Measurements from ENCODE around the gene FAM124A. TPM values are rescaled to one million over a fixed set of nuclear protein-coding genes. Genes with fewer than 3 reads are reported as not detected.

FAM124A gene
- total RNA-seq, 2 experiments from 2014 or later, result 0.08 to 0.10 TPM

DNA sequence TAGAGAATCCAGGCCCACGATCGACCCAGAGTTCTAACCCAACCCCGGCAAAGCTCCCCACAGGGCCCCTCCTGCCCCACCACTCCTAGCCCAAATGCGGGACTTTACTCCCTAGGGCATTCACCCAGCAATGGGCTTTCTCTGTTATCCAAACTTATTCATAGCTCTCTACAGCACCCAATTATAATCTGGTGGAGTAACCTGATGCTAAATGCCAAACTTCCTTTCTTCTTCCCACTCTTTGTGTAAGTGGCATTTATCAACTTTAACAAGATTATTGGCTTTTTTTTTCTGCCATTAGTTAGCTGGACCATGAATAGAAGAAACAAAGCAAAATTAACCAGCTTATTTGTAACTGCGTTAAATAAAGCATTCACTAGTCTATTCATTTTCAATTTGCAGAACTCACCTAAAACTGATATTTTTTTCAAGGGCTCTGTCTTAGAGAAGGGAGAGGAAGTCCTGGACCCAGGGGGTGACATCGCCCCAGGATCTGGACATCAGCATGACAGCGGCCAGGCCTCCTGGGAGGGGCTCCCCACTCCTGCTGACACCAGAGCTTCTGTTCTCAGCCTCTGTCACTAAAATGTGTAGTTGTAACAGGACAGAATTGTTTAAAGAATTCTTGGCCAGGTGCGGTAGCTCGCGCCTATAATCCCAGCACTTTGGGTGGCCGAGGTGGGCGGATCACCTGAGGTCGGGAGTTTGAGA is 1.5 kb downstream of the FAM124A start:
- Mint-ChIP-seq H3K36me3 (ENCODE audit: low read depth) (no peaks in the 10 kb centered on the region), H3K9me3 (no peaks in the 10 kb centered on the region), H3K4me1 (peaks cover 5% of the 10 kb centered on the region), H3K4me3 (no peak overlapping the region), H3K27ac (no peak overlapping the region), H3K27me3 (peaks cover 68% of the 10 kb centered on the region)
- CTCF ChIA-PET, result interaction anchor here (0.8 to 2.5 kb wide), 4 partner anchors 8 to 575 kb away, joined by 3 to 15 read pairs (median 4); no protein-coding TSS in a partner anchor
- DNase-seq, result no peak
- POLR2A ChIA-PET, result no interaction called here

DNA sequence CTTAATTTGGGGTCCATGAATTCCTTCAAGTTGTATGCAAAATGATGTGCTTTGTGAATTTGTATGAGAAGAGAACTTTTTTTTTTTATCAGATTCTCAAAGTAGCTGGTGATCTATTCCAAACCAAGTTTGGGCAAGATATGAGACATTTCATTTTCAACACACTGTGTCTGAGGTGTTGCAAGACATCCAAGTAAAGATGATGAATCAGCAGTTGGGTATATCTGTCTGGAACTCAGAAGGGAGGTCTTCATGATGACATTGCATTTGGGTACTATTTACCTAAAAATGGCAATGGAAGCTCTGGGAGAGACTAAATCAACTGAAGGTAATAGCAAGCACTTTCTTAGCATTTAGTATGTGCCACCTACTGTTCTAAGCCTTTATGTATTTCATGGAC is 2.8 kb downstream of the FAM124A start:
- H3K27me3 Mint-ChIP-seq, result peaks cover 71% of the 10 kb centered on the region
- ChIA-PET CTCF (interaction anchor here (1.1 to 2.5 kb wide), 3 partner anchors 61 to 572 kb away, joined by 3 to 15 read pairs (median 5); no protein-coding TSS in a partner anchor), POLR2A (no interaction called here)
- H3K4me3 Mint-ChIP-seq, result no peak overlapping the region
- no peak for DNase-seq
- no peaks in the 10 kb centered on the region for H3K36me3 Mint-ChIP-seq (ENCODE audit: low read depth)
- no peak overlapping the region for H3K27ac Mint-ChIP-seq
- H3K9me3 Mint-ChIP-seq, result no peaks in the 10 kb centered on the region
- H3K4me1 Mint-ChIP-seq, result peaks cover 5% of the 10 kb centered on the region

DNA sequence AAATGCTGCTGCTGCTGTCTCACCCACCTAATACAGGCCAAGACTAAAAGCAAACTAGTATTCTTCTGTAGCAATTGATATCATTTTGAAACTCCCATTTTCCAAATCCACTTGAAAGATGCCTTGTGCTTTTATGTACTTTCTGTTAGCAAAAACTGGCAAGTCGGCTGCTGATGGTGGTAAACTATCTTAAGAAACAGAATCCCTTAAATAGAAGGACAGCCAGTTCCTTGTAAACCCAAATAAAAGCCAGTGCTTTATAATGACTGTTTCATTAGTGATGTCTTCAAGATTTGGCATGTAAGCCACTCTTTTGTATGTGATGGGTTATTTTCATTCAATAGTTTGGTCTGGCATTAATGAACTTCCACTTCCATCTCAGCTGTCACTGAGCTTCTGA is 5.2 kb downstream of the FAM124A start:
- Mint-ChIP-seq H3K27me3 (peaks cover 69% of the 10 kb centered on the region), H3K27ac (no peak overlapping the region), H3K4me3 (no peak overlapping the region), H3K4me1 (peaks cover 3% of the 10 kb centered on the region), H3K9me3 (no peaks in the 10 kb centered on the region), H3K36me3 (ENCODE audit: low read depth) (no peaks in the 10 kb centered on the region)
- CTCF ChIA-PET, result interaction anchor here (2.1 kb wide), 1 partner anchor 59 kb away, joined by 8 read pairs; no protein-coding TSS in a partner anchor
- POLR2A ChIA-PET, result no interaction called here
- no peak for DNase-seq

DNA sequence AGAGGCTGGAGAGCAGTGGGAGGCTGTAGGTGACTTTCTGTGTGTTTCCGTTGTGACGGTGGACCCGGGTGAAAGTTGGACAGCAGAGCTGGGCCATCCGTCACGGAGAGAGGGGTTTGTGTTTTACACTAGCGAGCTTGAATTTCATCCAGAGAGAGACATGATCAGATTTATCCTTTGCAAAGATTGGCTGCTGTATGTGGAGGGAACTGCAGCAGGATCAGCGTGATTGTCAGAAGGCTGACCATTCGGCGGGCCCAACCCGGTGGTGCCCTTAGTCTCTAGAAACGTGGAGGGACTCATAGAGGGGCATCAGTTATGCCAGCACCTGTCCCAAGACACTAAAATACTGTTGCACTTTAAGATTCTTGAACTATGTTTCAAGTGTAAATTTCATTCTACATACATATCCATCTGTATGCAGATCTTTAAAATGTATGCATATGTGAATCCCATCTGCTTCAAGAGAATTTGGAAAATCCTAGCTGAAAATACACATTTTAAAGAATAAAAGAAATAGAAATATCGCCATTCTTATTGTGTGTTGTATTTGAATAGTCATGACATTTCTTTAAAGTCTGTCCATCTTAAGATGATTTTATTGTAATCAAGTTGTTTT is 7.0 kb downstream of the FAM124A start:
- DNase-seq, result no peak
- CTCF ChIA-PET, result interaction anchor here (2.1 kb wide), 1 partner anchor 57 kb away, joined by 8 read pairs; no protein-coding TSS in a partner anchor
- Mint-ChIP-seq H3K4me1 (peaks cover 2% of the 10 kb centered on the region), H3K36me3 (ENCODE audit: low read depth) (no peaks in the 10 kb centered on the region), H3K27ac (no peak overlapping the region), H3K9me3 (no peaks in the 10 kb centered on the region), H3K27me3 (peaks cover 63% of the 10 kb centered on the region), H3K4me3 (no peak overlapping the region)
- POLR2A ChIA-PET, result no interaction called here

DNA sequence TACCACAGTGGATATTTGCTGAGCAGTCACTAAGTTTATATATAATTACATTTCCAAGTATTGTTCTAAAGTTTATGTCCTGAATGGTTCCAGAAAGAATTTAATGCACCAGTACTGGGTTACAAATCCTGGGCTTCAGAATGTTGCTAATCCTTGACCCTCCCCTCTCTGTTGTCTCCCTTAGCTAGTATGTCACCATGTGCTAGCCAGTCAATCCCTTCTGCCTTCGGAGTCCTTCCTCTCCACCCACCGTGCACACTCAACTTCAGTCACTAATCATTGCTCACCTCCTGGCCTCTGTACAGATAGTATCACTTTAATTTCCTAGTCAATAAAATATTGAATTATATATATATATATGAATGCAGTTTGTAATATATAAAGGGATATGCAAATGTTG is 7.5 kb downstream of the FAM124A start:
- CTCF ChIA-PET, result interaction anchor here (0.5 kb wide), 1 partner anchor 80 kb away, joined by 3 read pairs; no protein-coding TSS in a partner anchor
- no peak overlapping the region for H3K27ac Mint-ChIP-seq
- no peak overlapping the region for H3K4me3 Mint-ChIP-seq
- POLR2A ChIA-PET, result no interaction called here
- H3K36me3 Mint-ChIP-seq (ENCODE audit: low read depth), result no peaks in the 10 kb centered on the region
- peaks cover 2% of the 10 kb centered on the region for H3K4me1 Mint-ChIP-seq
- H3K9me3 Mint-ChIP-seq, result no peaks in the 10 kb centered on the region
- DNase-seq, result no peak
- H3K27me3 Mint-ChIP-seq, result peaks cover 64% of the 10 kb centered on the region

DNA sequence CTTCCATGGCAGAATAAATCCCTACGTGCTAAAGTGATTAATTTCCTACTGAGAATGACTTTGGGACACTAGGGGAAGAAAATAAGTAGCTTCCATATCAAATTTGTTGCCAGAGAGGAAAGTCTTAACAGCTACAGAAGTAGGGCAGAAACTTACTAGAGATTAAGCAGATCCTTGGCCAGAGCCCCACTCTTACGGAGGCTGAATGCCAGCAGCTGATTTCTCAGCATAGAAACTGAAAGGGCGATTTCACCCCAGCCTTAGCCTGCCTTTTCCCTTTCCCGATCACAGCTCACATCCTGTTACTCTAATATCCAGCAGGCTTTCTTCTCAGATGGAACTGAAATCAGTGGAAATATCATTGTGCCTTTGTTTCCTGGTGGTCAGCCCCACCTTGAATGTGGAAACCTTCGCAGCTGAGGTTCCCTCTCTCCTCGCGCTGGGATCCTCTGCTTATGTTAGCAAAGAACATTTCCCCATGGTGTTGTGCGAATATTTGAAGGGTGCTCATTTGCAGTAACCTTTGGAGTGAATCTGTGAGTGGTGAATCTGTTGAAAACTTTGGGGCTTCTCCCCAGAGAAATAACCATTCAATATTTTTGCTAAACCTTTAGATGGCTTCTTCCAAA is 8.4 kb downstream of the FAM124A start:
- no peak for DNase-seq
- Mint-ChIP-seq H3K27ac (no peak overlapping the region), H3K27me3 (peaks cover 58% of the 10 kb centered on the region), H3K9me3 (no peaks in the 10 kb centered on the region), H3K4me1 (peaks cover 2% of the 10 kb centered on the region), H3K4me3 (no peak overlapping the region), H3K36me3 (ENCODE audit: low read depth) (no peaks in the 10 kb centered on the region)
- POLR2A ChIA-PET, result no interaction called here
- CTCF ChIA-PET, result interaction anchor here (0.5 kb wide), 1 partner anchor 81 kb away, joined by 3 read pairs; no protein-coding TSS in a partner anchor

DNA sequence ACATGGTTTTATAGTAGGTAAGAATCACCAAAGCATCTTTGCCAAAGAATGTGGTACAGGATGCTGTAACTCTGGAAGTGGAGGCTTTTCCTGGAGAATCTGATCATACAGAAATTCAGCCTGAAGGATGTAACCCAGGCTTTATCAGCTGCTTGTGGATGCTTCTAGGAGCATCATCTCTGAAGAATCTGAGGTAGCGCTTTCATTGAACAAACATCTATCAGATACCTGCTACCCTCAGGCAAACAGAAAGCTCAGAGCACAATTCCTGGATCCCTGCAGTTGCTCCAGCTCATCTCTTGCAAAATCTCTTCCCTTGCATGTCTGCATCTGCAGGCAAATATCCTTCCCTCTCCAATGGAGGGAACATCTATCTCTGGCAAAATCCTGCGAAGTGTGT is 9.3 kb downstream of the FAM124A start:
- Mint-ChIP-seq H3K27ac (no peak overlapping the region), H3K9me3 (no peaks in the 10 kb centered on the region), H3K36me3 (ENCODE audit: low read depth) (no peaks in the 10 kb centered on the region), H3K27me3 (peaks cover 61% of the 10 kb centered on the region), H3K4me1 (peaks cover 2% of the 10 kb centered on the region), H3K4me3 (no peak overlapping the region)
- ChIA-PET CTCF (interaction anchor here (1.1 to 1.2 kb wide), 2 partner anchors 8 to 55 kb away, joined by 3 to 4 read pairs; no protein-coding TSS in a partner anchor), POLR2A (no interaction called here)
- no peak for DNase-seq

DNA sequence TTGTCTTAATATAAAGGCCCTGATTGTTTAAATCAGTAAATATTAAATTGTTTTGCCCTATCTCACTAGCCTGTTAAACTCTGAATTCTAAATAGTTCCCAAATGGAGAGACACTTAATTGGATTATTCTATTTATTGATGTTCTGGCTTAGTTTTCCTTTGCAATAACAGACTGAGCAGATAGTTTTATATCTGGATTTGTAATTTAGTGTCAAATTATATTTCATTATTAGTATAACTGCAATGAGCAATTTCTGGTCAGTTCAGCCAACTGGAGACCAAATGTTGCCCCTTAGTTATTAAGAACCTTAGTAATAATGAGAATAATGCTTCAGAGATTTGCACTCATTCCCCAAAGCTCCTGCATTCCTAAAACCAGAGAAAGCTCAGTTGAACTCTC is 10.1 kb downstream of the FAM124A start:
- Mint-ChIP-seq H3K27ac (no peak overlapping the region), H3K4me3 (no peak overlapping the region), H3K36me3 (ENCODE audit: low read depth) (no peaks in the 10 kb centered on the region), H3K4me1 (peaks cover 2% of the 10 kb centered on the region), H3K9me3 (no peaks in the 10 kb centered on the region), H3K27me3 (peaks cover 58% of the 10 kb centered on the region)
- CTCF ChIA-PET, result interaction anchor here (0.7 to 1.2 kb wide), 3 partner anchors 8 to 54 kb away, joined by 3 to 4 read pairs (median 3); no protein-coding TSS in a partner anchor
- no peak for DNase-seq
- POLR2A ChIA-PET, result no interaction called here

DNA sequence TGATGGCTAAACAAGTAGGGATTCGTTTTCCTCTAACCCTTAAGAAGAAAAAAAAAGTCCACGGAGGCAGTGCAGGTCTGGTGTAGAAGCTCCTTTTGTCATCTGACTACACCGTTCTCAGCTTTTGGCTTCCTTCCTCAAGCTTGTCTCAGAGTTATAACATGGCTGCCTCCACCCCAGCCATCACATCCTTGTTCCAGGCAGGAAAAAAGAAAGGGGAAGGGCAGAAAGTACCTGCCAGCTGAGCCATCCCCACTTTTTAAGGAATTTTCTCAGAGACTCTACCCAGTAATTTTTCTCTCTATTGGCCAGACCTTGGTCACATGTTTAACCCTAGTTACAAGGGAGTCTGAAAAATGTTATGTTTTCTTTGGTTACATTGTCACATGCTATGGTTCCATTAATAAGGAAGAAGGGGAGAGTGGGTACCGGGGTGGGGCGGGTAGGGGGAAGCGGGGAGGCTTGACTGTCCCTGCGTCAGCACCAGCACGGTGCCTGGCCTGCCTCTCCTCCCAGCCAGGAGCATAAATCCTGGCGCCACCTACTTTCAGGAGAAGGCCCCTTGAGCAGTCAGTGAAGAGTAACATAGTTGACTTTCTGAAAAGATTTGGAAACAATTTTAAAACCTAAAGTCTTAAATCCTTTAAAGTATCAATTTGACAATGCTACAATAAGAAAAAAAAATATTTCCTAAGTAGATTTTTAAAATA is 11.1 kb downstream of the FAM124A start:
- H3K36me3 Mint-ChIP-seq (ENCODE audit: low read depth), result no peaks in the 10 kb centered on the region
- peaks cover 2% of the 10 kb centered on the region for H3K4me1 Mint-ChIP-seq
- ChIA-PET POLR2A (no interaction called here), CTCF (interaction anchor here (0.7 kb wide), 1 partner anchor 53 kb away, joined by 3 read pairs; no protein-coding TSS in a partner anchor)
- DNase-seq, result no peak
- H3K9me3 Mint-ChIP-seq, result no peaks in the 10 kb centered on the region
- peaks cover 52% of the 10 kb centered on the region for H3K27me3 Mint-ChIP-seq
- no peak overlapping the region for H3K4me3 Mint-ChIP-seq
- no peak overlapping the region for H3K27ac Mint-ChIP-seq

DNA sequence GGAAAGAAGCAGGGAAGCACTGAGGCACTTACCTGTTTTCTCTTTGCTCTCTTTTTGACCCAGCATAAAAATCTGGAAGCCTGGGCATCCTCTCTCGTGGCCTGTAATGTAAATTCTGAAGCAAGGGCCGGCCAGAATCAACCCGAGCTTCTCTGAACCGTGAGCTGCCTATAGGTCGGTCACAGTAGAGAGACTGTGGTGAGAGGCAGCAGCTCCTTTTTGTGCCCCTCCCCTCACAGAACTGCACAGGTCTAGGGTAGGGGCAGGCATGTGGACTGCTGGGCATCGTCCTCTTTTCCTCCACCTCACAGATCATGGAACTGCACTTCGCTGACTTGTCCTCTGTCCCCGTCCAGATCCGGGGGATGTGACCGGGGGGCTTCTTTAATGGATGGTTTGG is 12.5 kb downstream of the FAM124A start:
- no peak for DNase-seq
- H3K36me3 Mint-ChIP-seq (ENCODE audit: low read depth), result no peaks in the 10 kb centered on the region
- H3K4me3 Mint-ChIP-seq, result no peak overlapping the region
- CTCF ChIA-PET, result interaction anchor here (1.4 kb wide), 1 partner anchor 52 kb away, joined by 4 read pairs; no protein-coding TSS in a partner anchor
- peaks cover 45% of the 10 kb centered on the region for H3K27me3 Mint-ChIP-seq
- H3K27ac Mint-ChIP-seq, result no peak overlapping the region
- H3K4me1 Mint-ChIP-seq, result peaks cover 3% of the 10 kb centered on the region
- H3K9me3 Mint-ChIP-seq, result no peaks in the 10 kb centered on the region
- POLR2A ChIA-PET, result no interaction called here

DNA sequence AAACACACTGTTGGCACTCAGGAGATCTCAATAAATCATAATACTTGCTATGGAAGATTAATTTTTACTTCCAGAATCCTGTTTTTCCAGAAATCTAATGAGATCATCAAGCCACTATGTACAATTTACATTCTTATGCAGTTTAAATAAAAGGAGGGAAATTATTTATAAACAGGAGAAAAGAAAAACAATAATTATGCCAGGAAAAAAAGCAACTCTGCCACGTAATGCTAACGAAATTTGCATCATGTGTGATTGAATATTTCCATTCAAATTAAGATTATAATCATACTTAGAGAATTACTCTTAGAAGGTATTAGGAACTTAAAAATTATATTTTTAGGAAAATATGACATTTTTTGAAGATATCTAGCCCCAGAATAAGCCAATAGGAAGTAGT is 13.0 kb downstream of the FAM124A start:
- peaks cover 3% of the 10 kb centered on the region for H3K4me1 Mint-ChIP-seq
- peaks cover 41% of the 10 kb centered on the region for H3K27me3 Mint-ChIP-seq
- POLR2A ChIA-PET, result no interaction called here
- CTCF ChIA-PET, result interaction anchor here (1.4 kb wide), 1 partner anchor 51 kb away, joined by 4 read pairs; no protein-coding TSS in a partner anchor
- no peaks in the 10 kb centered on the region for H3K9me3 Mint-ChIP-seq
- H3K27ac Mint-ChIP-seq, result no peak overlapping the region
- H3K4me3 Mint-ChIP-seq, result no peak overlapping the region
- H3K36me3 Mint-ChIP-seq (ENCODE audit: low read depth), result no peaks in the 10 kb centered on the region
- DNase-seq, result no peak

DNA sequence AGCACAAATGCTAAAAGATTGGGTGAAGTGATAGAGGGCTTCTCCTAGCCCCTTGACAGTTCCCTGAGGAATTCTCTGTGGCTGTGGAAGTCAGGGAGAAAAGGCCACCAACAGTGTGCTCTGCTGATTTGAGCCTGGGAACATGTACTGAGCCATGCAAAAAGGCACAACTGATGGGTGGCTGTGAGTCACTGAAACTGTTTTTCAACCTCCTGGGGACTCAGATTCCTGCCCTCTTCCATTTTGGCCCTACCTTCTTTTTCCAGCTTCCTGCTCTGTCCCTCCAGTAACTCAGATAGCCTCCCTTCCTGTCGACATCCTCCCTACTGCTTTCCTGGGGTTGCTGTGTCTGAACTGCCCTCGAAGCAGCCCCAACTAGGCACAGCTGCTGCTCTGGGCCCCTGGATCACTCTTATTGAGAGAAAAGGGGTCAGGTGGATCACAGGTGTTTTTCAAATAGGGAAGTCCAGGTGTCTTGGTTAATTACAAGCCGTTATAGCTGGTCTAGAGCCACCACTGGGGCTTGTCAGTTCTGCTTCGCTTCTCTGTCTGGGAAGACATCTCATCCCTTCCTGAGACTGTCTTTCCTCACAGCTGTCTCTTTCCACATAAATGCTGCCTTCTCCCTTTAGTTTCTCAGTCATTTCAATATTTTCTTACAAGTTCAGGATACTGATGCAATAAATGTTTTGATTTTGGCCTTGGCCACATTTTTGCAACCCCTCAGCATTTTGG is 13.7 kb downstream of the FAM124A start:
- peaks cover 35% of the 10 kb centered on the region for H3K27me3 Mint-ChIP-seq
- POLR2A ChIA-PET, result no interaction called here
- no peak for DNase-seq
- H3K4me3 Mint-ChIP-seq, result no peak overlapping the region
- H3K4me1 Mint-ChIP-seq, result peaks cover 1% of the 10 kb centered on the region
- no peaks in the 10 kb centered on the region for H3K9me3 Mint-ChIP-seq
- CTCF ChIA-PET, result interaction anchor here (1.4 to 3.3 kb wide), 2 partner anchors 50 to 51 kb away, joined by 4 to 13 read pairs; no protein-coding TSS in a partner anchor
- H3K27ac Mint-ChIP-seq, result no peak overlapping the region
- H3K36me3 Mint-ChIP-seq (ENCODE audit: low read depth), result no peaks in the 10 kb centered on the region
